CD4-positive, alpha-beta T cell treated with Interleukin-17A for 4 hours (primary cell): ENCODE data around the gene RAD51B.
"Not testable (repeated sequence)": the region's sequence is repeated elsewhere in the genome, so short reads cannot be mapped to it uniquely, and the experiment has no call there.

Source experiments
- DNase-seq: peaks from one replicate; pipeline ENCODE4 v3.0.0-alpha.2; 2020; ENCODE audit warnings: mixed read lengths

RAD51B gene

DNA sequence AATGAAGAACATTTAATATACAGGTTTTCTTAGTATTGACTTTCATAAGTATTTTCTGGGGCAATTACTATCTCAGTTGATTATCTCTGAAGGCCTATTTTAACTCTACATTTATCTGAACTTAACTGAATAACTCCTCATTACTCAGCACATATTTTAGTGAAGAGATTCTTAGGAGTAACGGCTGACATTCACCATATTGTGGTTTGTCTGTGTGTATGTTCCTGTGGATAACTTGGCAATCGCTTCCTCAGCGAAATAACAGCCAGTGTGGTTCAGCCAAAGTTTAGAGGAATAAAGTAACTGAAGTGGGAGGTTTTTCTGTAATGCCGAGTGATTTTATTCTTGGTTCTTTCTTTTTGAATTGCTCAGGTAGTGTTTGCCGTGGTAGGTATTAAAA is 168.0 kb downstream of the RAD51B start:
- DNase-seq: no peak

DNA sequence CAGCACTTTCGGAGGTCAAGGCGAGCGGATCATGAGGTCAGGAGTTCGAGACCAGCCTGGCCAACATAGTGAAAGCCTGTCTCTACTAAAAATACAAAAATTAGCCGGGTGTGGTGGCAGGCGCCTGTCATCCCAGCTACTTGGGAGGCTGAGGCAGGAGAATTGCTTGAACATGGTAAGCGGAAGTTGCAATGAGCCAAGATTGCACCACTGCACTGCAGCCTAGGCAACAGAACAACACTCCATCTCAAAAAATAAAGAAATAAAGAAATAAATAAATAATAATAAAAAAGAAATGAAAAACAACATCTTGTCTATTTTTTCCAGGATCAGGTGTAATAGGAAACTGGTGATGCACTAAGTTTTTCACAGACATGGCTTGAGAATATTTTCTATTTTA is 168.6 kb downstream of the RAD51B start:
- not testable (repeated sequence) for DNase-seq

DNA sequence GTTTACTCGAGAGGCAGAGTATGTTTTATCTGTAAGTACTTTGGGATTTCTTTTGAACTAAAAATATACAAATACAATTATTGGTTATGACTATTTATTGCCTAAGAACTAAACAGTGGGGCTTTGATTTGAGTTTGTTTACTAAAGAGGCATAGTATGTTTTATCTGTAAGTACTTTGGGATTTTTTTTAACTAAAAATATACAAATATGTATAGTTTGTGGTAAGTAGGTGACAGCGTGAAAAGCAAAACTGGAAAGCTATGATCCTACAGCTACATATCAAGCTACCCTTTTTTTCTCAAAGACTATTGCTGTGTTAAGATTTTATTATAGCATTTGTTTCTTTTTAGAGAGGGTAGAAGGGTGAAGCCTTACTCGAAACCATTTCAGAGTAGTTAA is 171.0 kb downstream of the RAD51B start:
- no peak for DNase-seq

DNA sequence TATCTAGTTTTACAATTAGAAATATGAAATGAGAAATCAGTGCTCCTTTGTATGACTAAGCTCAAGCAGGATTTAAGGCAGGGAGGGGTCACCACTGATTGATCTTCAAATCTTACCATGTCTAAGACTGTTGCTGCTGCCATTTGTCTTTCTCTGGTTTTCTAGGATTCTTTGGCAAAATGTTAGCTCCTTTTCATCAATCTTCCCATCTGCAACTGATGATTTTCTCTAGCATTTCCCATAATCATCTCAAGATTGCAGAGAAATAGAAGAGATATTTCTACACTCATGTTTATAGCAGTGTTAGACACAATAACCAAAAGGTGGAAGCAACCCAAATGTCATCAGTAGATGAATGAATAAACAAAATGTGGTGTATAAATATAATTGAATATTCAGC is 175.0 kb downstream of the RAD51B start:
- DNase-seq: no peak

DNA sequence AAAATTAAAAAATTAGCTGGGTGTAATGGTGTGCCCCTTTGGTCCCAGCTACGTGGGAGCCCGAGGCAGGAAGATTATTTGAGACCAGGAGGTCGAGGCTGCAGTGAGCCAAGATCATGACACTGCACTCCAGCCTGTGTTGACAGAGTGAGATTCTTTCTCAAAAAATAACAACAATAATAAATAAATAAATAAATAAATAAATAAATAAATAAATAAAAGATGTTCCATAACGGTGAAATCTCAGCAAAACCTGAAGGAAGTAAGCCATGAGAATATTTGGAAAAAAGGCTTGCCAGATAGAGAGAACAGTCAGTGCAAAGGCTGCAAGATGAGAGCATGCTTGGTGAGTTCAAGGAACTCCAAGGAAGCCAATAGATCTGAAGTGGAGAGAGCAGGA is 176.7 kb downstream of the RAD51B start:
- DNase-seq: no peak

DNA sequence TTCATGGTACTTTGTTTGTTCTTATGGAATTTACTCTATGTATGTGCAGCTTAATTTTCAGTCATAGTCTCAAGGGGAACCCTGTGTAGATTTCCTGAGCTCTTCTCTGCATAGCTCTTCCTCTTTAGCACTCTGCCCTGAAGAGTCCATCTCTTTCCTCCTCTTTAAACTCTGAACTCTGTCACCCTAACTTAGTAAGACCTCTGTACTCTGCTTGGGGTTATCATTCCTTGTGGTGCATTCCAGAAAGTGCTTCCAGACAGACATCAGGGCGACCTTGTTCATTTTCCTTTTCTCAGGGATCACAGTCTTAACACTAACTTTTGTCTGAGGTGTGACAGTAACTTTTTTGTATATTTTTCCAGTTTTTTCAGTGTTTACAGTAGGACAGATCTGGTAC is 179.3 kb downstream of the RAD51B start:
- no peak for DNase-seq

DNA sequence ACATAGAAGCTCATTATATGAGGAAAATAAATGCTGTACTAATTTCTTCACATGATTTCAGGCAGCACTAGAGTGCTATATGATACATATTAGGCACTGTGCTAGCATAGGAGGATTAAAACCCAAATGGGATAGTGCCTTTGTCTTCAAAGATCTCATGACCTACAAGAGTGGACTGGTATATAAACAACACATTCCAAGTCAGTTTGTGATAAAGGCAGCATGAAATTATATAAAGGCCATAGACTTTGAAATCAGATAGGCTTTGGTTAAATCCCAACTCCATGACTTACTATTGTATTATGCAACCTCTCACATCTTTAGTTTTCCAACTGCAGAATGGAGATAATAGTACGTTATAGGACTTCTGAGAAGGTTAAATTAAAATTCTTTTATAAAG is 179.7 kb downstream of the RAD51B start:
- no peak for DNase-seq

DNA sequence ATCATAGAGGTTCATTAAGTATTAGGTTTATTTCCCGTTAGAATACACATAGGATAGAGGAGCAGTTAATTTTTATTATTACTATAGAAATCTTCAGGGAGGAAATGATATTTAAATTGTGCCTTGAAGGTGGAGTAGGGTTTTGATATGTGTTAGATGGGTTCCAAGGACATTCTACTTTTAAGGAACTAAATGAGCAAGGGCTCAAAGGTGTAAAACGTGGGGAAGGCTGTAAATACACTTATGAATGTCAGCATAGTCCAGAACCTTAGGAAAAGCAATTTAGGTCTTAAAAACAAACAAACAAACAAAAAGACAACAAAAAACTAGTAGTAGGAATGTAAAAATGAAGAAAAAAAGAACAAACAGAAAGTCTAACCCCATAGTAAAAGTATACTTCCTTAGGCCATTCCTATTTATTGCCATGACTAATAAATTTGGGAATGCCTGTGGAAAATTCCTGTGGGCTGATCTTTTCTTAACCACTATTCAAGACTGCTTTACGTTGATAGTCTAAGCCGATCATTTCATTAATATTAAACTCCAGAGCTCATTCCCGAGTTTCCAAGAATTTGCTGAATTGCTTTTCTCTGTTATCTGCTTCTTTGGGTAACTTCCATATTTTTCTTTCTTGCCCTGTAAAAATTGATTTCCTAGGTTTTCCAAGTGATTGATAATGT is 180.3 kb downstream of the RAD51B start:
- DNase-seq: no peak

DNA sequence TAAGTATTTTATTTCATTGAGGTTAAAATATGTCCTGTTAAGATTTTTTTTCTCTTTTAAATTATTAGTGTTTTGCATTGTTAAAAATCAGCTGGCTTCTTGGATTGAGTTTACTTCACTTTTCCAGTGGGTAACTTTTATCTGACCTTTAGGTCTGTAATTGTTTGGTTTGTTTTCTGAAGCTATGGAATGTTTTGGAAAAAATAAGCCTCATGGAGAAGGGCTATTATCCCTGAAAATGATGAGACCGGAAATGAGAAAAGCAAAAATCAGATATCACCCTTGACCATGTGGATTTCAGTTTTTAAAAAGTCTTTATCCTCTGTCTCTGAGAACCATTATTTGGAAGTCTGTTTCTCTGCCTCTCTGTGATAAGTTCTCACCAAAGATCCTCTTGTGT is 180.9 kb downstream of the RAD51B start:
- no peak for DNase-seq

DNA sequence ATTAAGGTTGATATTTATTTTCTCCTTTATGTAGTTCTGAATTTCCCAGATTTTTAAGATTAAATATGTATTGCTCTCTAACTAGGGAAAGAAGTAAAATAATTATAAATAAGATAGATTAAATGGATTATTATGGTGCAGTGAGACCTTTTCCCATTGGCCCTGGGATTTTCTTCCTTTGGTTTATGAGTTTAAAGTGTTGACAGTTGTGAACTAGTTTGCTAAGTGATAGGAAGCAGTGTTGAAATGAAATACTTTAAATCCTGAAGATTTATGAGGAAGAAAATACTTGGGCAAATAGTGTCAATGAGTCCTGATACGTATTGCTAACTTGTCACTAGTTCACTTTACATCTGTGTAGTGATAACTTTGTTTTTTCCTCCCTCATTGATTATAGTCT is 188.9 kb downstream of the RAD51B start:
- DNase-seq: no peak

DNA sequence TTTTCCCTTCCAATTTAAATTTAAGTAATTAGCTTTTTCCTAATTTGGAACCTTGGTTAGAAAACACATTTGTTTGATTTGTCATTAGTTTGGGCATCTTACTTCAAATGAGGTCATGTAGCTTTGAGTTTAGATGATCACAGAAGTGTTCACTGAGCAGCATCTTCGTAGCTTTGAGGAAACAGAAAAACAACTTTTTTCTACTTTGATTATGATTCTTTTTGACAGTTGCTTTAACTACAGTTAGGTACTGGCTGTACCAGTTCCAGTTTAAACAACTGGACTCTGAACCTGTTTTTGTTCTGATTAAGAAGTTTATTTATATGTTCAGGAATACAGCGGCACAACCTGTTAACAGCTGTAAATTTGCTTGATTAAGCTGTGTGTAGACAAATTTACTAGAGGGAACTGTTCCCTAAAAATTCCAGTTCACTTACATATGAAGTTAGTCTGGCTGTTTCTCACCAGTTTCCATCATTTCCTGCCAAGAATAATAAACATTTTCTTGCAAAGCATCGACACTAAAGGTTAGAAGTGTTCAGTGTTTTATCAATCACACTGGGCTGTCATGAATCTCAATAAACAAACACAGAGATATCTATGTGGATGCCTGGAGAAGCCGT is 191.9 kb downstream of the RAD51B start:
- no peak for DNase-seq

DNA sequence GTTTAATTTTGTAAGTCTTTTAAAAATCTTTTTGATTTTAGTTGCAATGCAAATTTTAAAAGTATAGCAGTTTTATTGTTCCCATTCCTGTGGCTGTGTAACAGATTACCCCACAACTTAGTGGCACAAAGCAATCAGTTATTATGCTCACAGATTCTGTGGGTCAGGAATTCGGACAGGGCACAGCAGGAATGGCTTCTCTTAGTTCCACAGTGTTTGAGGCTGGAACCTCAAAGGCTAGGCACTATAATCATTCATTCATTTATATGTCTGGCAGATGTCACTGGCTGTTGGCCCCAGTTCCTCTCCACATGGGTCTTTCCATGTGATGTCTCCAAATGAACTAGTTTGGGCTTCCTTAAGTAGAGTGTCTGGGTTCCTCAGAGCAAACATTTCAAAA is 193.3 kb downstream of the RAD51B start:
- DNase-seq: no peak

DNA sequence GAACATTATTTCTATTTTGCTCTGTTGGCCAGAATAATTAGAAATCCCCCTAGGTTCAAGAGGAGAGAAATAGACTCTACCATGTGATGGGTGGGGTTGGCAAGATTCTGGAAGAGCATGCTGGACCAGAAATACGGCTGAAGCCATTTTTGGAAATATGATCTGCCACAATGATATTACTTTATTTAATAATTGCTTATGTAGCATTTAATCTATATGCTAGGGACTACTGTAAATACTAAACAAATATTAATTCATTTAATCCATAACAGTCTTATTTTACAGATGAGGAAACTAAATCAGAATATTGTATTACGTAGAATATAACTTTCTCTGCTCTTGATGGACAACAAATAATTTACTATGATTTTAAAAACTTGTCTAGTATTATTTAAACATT is 193.7 kb downstream of the RAD51B start:
- no peak for DNase-seq

DNA sequence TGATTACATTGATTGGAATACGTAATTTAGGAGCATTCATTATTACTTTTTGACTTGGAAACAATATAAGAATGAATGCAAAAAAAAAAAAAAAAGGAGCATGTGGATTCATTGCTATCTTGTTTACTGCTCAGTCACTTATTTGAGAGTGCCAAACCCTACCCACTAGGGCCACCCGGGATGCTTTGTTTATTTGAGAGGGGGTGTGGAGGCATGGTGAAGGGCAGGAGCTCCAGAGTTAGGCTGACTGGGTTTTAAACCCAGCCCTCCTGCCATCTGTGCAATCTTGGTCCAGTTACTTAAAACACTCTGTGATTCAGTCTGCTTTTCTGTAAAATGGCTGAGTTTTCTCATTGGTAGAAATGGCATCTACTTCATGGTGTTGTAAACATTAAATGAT is 195.2 kb downstream of the RAD51B start:
- DNase-seq: no peak

DNA sequence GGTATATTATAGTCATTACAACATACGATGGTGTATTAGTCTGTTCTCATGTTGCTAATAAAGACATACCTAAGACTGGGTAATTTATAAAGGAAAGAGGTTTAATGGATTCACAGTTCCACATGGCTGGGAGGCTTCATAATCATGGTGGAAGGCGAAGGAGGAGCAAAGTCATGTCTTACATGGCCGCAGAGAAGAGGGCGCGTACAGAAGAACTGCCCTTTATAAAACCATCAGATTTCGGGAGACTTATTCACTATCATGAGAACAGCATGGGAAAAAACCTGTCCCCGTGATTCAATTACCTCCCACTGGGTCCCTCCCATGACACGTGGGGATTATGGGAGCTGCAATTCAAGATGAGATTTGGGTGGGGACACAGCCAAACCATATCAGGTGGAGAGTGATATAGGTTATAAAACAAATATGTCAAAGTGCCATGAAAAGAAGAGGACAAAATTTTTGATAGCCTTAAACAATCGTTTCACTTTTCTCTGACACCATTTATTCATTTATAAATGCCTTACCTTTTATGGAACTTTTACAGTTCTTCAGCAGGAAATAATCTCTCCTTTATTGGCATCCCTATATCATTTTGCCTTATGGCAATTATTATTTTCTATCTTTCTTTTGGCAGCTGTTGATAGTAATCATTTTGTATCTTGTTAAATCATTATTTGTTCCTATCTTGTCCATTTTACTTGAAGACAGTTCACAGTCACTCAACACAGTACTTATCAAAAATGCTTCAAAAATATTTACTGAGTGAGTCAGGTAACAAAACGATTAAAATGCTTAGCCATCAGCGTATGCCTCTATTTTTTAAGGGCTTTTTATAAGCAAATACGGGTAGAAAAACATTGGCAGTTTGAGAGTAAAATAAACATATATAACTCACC is 196.0 kb downstream of the RAD51B start:
- DNase-seq: no peak

DNA sequence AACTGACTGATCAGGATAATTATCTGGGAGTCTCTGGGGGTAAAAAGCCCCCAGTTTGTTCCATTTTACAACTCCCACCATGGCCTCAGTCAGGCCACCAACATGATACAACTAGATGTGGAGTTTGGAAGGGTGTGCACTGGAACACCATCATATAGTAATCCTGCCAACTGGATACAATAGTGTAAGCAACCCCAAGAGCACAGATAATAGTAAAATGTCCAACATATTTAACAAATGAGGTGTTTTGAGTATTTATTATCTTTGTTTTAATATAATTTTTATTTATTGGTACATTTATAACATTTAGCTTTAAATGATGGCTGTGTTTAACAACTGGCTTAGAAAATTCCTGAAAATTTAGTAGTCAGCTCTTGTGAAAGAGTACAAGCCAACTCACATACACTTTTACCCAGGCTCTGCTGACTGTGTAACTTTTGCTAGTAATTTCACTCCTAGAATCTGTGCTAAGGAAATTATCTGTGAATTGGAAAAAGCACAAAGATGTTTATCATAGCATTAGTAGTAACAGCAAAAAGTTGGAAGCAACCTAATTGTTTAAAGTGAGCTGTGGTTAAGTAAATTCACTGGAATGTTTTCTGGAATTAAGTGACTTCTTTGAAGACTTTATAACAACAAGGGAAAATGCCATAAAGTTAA is 196.8 kb downstream of the RAD51B start:
- no peak for DNase-seq

DNA sequence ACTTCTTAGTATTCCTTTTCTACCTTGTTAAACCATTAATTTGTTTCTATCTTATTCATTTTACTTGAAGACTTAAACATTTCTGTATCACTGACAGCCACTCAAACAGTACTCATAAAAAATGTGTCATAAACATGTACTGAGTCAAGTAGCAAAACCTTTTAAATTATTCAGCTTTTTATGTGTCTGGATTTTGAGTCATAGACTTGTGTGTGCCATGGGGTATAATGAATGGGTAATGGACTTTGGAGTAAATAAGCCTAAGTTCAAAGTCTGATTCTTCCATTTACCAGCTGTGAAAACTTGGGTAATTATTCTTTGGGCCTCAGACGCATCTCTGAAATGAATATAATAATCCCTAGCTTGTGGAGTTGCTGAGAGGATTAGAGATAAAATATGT is 199.0 kb downstream of the RAD51B start:
- no peak for DNase-seq

DNA sequence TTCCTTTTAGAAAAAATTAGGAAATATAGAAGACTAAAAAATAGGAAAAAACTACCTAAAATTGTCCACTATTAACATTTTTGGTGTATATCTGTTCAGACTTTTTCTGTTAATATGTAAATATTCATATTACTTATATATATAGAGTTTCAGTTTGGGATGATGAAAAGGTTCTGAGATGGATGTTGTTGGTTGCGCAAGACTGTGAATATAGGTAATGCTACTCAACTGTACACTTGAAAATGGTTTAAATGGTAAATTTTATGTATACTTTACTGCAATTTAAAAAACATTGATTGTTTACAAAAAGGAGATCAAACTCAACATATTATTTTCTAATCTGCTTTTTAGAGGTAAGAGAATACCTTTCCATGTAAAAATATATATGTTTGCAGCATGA is 200.9 kb downstream of the RAD51B start:
- no peak for DNase-seq

DNA sequence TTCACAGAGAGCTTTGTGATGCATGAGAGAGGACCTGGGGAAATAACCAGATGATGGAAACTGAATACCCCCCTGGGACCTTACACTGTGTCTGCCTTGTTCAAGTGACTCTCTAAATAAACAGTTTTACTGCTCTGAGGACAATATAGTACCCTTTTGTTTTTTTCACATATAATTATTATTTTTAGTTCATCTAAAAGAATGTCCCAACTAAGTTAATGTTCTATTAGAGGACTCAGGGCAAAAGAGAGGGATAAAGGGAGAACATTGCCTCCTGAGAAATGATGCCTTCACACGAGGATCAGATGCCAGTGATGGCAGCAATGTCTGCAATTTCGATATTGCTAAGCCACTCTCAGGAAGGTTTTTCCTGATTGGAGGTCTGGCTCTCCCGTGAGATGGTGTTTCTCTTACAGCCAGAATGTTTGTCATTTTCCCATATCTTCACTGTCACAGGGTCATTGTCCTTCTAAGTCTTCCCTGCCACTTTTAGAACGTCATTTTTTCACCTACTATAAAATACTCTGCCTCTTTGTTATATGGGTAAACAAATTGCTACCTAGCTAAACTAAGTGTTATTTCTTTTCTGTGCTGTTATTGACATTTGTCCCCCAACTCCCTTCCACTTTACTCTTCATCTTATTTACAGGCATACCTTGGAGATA is 201.6 kb downstream of the RAD51B start:
- no peak for DNase-seq

DNA sequence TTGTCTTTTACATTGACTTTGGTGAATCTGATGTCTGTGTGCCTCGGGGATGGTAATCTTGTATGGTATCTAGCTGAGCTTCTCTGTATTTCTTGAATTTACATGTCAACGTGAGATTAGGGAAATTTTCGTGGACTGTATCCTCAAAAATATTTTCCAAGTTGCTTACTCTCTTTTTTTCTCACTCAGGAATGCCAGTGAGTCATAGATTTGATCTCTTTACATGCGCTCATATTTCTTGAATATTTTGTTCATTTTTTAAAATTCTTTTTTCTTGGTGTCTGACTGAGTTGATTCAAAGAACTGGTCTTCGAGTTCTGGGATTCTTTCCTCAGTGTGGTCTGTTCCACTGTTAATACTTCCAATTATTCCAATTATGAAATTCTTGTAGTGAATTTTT is 207.7 kb downstream of the RAD51B start:
- no peak for DNase-seq

DNA sequence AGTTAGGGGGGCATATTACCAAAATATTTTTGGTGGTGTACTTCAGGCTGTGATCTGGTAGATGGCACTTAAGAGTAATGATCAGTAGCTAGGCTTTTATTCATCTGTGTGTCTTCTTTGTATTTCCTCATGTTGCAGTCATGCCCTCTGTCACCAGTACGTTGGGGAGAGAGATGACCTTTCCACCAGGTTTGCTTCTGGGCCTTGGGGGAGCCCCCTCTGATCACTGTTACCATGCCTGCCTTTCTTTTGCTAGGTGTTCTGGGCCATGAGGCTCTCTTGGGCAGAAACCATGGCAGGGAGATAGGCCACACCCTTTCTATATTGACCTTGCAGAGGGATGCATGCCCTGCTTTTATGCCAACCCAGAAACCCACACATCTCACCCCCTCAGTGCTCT is 208.5 kb downstream of the RAD51B start:
- DNase-seq: no peak

DNA sequence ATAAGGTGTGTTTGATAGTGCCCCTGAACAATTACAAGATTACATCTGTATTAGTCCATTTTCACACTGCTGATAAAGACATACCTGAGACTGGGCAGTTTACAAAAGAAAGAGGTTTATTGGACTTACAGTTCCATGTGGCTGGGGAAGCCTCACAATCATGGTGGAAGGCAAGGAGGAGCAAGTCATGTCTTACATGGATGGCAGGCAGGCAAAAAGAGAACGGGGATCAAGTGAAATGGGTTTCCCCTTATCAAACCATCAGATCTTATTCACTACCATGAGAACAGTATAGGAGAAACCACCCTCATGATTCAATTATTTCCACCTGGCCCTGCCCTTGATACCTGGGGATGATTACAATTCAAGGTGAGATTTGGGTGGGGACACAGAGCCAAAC is 211.4 kb downstream of the RAD51B start:
- DNase-seq: not testable (repeated sequence)

DNA sequence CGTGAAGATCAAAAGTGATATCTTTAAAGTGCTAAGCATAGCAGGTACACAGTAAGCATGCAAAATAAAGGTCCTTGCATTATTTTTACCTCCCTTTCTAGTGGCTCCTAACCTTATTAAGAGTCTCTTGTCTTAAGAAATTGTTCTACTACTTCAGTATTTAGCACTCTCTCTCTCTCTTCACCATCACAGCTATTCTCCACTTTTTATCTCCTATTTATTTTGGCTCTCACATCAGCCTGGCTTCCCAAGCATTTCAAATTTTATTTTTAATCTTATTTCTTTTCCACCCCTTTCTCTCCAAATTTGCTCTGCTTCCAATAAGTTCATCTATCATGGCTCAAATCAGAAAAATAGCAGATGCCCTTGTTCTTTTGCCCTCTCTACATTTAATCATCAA is 212.6 kb downstream of the RAD51B start:
- no peak for DNase-seq
